ENCODE results near the gene BRDT. TPM values are rescaled to one million over a fixed set of nuclear protein-coding genes. Genes with fewer than 3 reads are reported as not detected.

BRDT gene
- total and polyA plus RNA-seq, 2 of the 8 experiments (the other 6 are each of a cell fraction or from before 2014, with no cell fraction given): 0.08 TPM; not detected in 1

- no peak for DNase-seq (ENCODE audit: low read depth in 1 of 2, low spot score in 2 of 2)
- TF ChIP-seq HDAC2 (IDR thresholded peaks at IDR 0.05; ENCODE audit: borderline replicate concordance in 1 of 2, low read depth in 2 of 2, low read length in 2 of 2) (no peak), TEAD4 (IDR thresholded peaks at IDR 0.05; ENCODE audit: low read depth, low read length) (no peak), SRF (IDR thresholded peaks at IDR 0.05; ENCODE audit: low read depth, low read length) (no peak), CEBPB (IDR thresholded peaks at IDR 0.05; ENCODE audit: low read depth, low read length) (no peak), CHD1 (IDR thresholded peaks at IDR 0.05; ENCODE audit: low read depth, low read length) (no peak), NRF1 (IDR thresholded peaks at IDR 0.05; ENCODE audit: low read depth, low read length) (no peak), RXRA (IDR thresholded peaks at IDR 0.05; ENCODE audit: insufficient read depth, low read depth, low read length) (no peak), SP2 (IDR thresholded peaks at IDR 0.05; ENCODE audit: low read length) (no peak), TCF12 (IDR thresholded peaks at IDR 0.05; ENCODE audit: low read depth, low read length) (no peak)
- Histone ChIP-seq H3K9me3 (ENCODE audit: insufficient read depth in 2 of 2, low read depth in 1 of 2, low read length in 1 of 2) (no peaks in the 10 kb centered on the region), H3K23me2 (ENCODE audit: low read depth, low read length) (no peaks in the 10 kb centered on the region), H3K4me1 (replicated peaks in 1 of 4; ENCODE audit: control insufficient read depth in 3 of 4, insufficient read depth in 4 of 4, low read length in 3 of 4) (no peaks in the 10 kb centered on the region), H3K18ac (ENCODE audit: extremely low read depth, low read length) (no peak overlapping the region), H3K9ac (replicated peaks in 1 of 4; ENCODE audit: extremely low read depth in 1 of 4, low read depth in 3 of 4, low read length in 3 of 4) (no peak overlapping the region), H4K8ac (ENCODE audit: extremely low read depth, insufficient read depth, low read length) (no peak overlapping the region), H2BK15ac (ENCODE audit: low read length) (no peak overlapping the region), H2BK5ac (ENCODE audit: low read depth, low read length) (no peak overlapping the region), H3K36me3 (ENCODE audit: control insufficient read depth in 2 of 4, insufficient read depth in 4 of 4, low read length in 3 of 4) (no peaks in the 10 kb centered on the region), H2AFZ (ENCODE audit: low read length) (no peak overlapping the region), H3K4me2 (ENCODE audit: insufficient read depth in 1 of 2, low read depth in 2 of 2, low read length in 2 of 2) (no peak overlapping the region), H3K14ac (ENCODE audit: insufficient read length) (no peak overlapping the region), H4K5ac (ENCODE audit: insufficient read length, low read depth, low read length) (no peak overlapping the region), H3K79me2 (ENCODE audit: control insufficient read depth in 1 of 2, insufficient read depth in 2 of 2, low read length in 2 of 2) (no peaks in the 10 kb centered on the region), H3K79me1 (ENCODE audit: low read depth, low read length) (no peaks in the 10 kb centered on the region), H2BK12ac (ENCODE audit: low read depth, low read length) (no peak overlapping the region), H3K4ac (replicated peaks; ENCODE audit: insufficient read length, low read depth, low read length) (no peak overlapping the region), H4K91ac (replicated peaks; ENCODE audit: insufficient read length, low read length) (no peak overlapping the region), H2BK120ac (replicated peaks; ENCODE audit: low read depth, low read length) (no peak overlapping the region), H2AK5ac (ENCODE audit: low read depth, low read length) (no peak overlapping the region), H3K4me3 (ENCODE audit: extremely low read depth in 1 of 4, insufficient read depth in 2 of 4, low read depth in 3 of 4, low read length in 4 of 4) (no peak overlapping the region), H3K27me3 (replicated peaks in 1 of 4; ENCODE audit: control insufficient read depth in 3 of 4, extremely low read depth in 1 of 4, insufficient read depth in 3 of 4, low read length in 3 of 4) (no peaks in the 10 kb centered on the region), H2BK20ac (ENCODE audit: low read length) (no peak overlapping the region), H3K27ac (ENCODE audit: low read depth, low read length) (no peak overlapping the region), H3K23ac (ENCODE audit: insufficient read length) (no peak overlapping the region), H4K20me1 (replicated peaks in 1 of 2; ENCODE audit: control insufficient read depth in 1 of 2, insufficient read depth in 2 of 2, low read length in 2 of 2) (no peaks in the 10 kb centered on the region), H3K56ac (replicated peaks; ENCODE audit: insufficient read length, low read depth, low read length) (no peak overlapping the region)
- FAIRE-seq: no peak
- POLR2A ChIA-PET (ENCODE audit: partially characterized antibody): interaction anchor here (0.6 to 0.7 kb wide), 2 partner anchors 41 to 398 kb away, joined by 3 to 4 read pairs; no protein-coding TSS in a partner anchor
- CTCF ChIA-PET (ENCODE audit: partially characterized antibody): interaction anchor here (1.0 kb wide), 1 partner anchor 8 kb away, joined by 3 read pairs; no protein-coding TSS in a partner anchor
Observed at GRCh38 chr1:91901231-91901630, 48.0 kb upstream of the BRDT start.
